Right cardiac atrium (tissue), 5 donors: ENCODE data around the gene CTNNA3. TPM values are rescaled to one million over a fixed set of nuclear protein-coding genes. Genes with fewer than 3 reads are reported as not detected.

Experiments used
- ATAC-seq, 2 donors: fragments of 200-7000 bp; cut with Tn5 transposase; one replicate each; pipeline versions ENCODE4 v1.8.0 to v1.9.1; 2020; ENCODE audit warnings: moderate library complexity in 2 of 2, mild to moderate bottlenecking in 1 of 2
- DNase-seq, 3 donors: peaks; one replicate each; pipeline ENCODE4 v3.0.0-alpha.2; 2020
- H3K27ac ChIP-seq: one replicate; pipeline ENCODE4 v1.5.1; 2013; ENCODE audit warnings: mild to moderate bottlenecking, low read length, control low read depth, moderate library complexity
- H3K27me3 ChIP-seq: one replicate; pipeline ENCODE4 v1.6.1; 2013; ENCODE audit not compliant: control insufficient read depth, insufficient read depth
- H3K4me1 ChIP-seq: one replicate; pipeline ENCODE4 v1.6.1; 2013; ENCODE audit warnings: low read length; ENCODE audit not compliant: control insufficient read depth, insufficient read depth
- H3K4me3 ChIP-seq: one replicate; pipeline ENCODE4 v1.5.1; 2013; ENCODE audit warnings: low read length, control low read depth
- H3K9me3 ChIP-seq: one replicate; pipeline ENCODE4 v1.6.1; 2013; ENCODE audit warnings: low read length; ENCODE audit not compliant: control insufficient read depth
- WGBS: extraction: QIAGEN DNeasy Blood & Tissue Kit; methylation state at CpG from one replicate; pipeline ENCODE4 v1.1.7; 2013; 5-methylcytosine and 5-hydroxymethylcytosine counted together
- intact Hi-C, 4 donors: fragments of 100-400 bp; cut with DNase I; formaldehyde crosslinking; loops; one replicate each; pipeline versions ENCODE4 v1.11.0 to v1.14.0; 2022 to 2023
- polyA plus RNA-seq: library from polyadenylated mRNA; stranded (reverse); fragments of 200-250 nt; gene quantifications from one replicate; pipeline ENCODE4 v1.2.3, GENCODE V29; 2013
- total RNA-seq, 4 donors: library from RNA; stranded (reverse); fragmentation: NEBNext Ultra II Directional; extraction: Animal tissue kit (Norgen Biotek cat#: 25700); gene quantifications; one replicate each; pipeline ENCODE4 v1.2.1, GENCODE V29; 2021
- donor health status: healthy with polysubstance abuse.
- donor health status: DM: no; HTN: yes; CAD: no.
- donor health status: DM: no; HTN: no; CAD: no.
- donor health status: DM: no; HTN: yes; CAD: no; lungs with severe emphysema.
- donor health status: DM: yes; HTN: yes; CAD: no.

Gene CTNNA3
- total and polyA plus RNA-seq, 5 donors, result 4.5 to 81.7 (median 67.7) TPM

DNA sequence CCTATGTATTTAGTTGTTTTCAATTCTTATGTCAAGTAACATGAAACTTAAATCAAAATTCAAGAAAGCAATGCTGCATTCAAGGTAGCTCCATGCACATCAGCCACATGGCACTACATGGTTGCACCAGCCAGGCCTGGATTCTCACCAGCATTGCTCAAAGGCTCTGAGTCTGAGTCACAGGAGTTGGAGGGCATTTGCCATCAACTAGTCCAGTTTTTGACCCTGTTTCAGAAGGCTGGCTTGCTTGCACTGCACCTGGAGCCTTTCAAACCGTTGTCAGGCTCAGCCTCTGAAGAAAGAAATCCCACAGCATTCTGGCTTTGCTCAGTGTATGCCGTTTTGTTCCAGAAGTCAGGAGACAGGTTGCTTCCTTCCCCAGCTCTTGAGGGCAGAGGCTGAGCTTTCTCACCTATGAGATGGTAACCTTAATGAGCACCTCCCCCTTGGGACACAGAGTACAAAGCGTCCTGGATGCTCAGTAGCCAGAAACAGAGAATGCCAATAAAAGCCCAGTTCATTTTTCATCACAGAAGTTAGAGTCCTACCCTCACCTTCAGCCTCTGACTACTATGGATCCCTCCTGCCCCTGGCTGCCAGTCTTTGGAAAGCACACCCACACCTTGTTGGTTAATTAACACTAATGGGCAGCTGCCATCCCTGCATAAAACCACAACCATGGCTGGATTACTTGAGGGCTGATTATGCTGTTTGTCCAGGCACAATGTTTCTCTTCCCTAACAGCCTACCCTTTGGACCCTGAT is 1058.5 kb downstream of the CTNNA3 start:
- Histone ChIP-seq H3K27me3 (no peaks in the 10 kb centered on the region), H3K9me3 (no peaks in the 10 kb centered on the region), H3K4me3 (no peak overlapping the region), H3K4me1 (no peaks in the 10 kb centered on the region), H3K27ac (no peak overlapping the region)
- intact Hi-C loops, result no loop called here
- WGBS, result 47% methylated on average over 3 of the region's 3 CpGs
- ATAC-seq (no peak), DNase-seq (no peak)

DNA sequence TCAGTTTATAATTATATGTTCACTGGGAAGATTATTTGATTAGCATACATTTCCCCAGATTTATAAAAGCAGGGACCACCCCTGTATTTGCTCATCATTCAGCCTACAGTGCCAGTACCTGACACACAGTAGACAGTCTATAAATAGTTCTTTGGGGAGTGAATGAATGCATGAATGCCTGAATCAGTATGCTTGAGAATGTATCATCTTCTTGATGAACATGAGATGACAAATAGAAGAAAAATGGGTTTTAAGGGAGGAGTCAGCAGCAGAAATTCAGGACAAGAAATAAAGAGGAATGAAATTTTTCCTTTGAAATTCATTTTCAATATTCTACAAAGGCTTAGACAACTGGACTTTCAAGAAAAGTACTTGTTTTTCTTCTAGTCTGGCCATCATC is 1066.0 kb downstream of the CTNNA3 start:
- no peak overlapping the region for H3K4me3 ChIP-seq
- intact Hi-C loops, result no loop called here
- H3K27me3 ChIP-seq, result no peaks in the 10 kb centered on the region
- ATAC-seq (no peak), DNase-seq (no peak)
- H3K4me1 ChIP-seq, result no peaks in the 10 kb centered on the region
- no peaks in the 10 kb centered on the region for H3K9me3 ChIP-seq
- no peak overlapping the region for H3K27ac ChIP-seq

DNA sequence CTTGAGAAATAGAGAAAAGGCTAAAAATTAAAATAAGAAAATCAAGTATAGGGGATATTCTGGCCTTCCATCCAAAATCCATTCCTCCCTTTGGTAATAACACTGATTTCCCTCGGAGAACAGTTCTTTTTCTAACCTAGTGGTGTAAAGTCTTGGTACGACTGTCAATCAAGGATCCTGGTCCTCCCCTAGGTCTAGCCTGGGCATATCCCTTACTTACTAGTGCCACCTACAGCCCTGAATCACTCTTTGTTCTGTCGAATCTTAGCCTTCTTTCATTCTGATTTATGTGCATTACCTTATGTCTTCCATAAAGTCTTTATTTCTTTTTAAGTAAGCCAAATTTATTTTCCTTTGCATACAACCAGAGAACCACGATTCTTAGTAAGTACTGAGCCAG is 1068.8 kb downstream of the CTNNA3 start:
- Histone ChIP-seq H3K9me3 (no peaks in the 10 kb centered on the region), H3K4me3 (no peak overlapping the region), H3K27me3 (no peaks in the 10 kb centered on the region), H3K27ac (no peak overlapping the region), H3K4me1 (no peaks in the 10 kb centered on the region)
- DNase-seq, result no peak
- 40% methylated on average over 4 of the region's 4 CpGs for WGBS
- intact Hi-C loops, result no loop called here
- no peak for ATAC-seq

DNA sequence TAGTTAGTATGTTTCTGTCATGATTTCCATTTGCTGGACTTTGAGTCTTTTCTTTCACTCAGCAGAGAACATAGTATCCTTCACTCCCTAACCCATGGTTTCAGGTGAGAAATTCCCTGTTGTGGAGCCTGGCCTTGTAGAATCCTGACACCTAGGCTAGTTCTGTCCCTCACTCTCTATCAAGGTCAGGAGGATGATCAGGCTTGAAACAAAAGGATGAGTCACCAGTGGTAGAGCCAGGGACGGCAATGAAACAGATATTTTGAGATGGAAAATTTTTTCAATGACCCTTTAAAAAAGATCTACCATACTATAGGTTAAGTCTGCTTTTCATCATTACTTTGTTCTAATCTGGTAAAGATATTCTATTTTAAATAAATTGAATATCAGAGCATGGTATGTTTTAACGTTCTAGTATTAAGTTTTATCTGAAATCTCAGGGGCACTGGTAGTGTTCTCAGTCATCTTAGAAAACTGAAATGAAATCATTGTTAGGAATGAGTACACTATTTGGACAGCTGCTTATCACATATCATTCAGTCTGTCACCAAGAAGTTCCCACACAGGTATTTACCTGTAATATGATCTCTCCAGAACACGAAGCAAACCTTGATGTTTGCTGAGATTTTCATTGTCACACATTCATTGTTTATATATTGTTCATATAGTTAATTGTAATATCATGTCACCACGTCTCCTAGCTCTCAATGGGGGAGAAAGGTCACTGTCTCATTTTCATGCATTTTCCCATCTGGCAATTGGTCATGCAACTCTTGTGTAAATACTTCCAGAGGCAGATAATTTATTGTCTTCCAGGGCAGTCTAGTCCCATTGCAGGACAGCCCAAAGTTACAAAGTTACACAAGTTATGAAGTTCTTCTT is 1070.0 kb downstream of the CTNNA3 start:
- Histone ChIP-seq H3K9me3 (no peaks in the 10 kb centered on the region), H3K4me1 (no peaks in the 10 kb centered on the region), H3K27ac (no peak overlapping the region), H3K4me3 (no peak overlapping the region), H3K27me3 (no peaks in the 10 kb centered on the region)
- intact Hi-C loops, result no loop called here
- DNase-seq, result no peak
- WGBS, result 38% methylated on average over 4 of the region's 4 CpGs
- no peak for ATAC-seq

DNA sequence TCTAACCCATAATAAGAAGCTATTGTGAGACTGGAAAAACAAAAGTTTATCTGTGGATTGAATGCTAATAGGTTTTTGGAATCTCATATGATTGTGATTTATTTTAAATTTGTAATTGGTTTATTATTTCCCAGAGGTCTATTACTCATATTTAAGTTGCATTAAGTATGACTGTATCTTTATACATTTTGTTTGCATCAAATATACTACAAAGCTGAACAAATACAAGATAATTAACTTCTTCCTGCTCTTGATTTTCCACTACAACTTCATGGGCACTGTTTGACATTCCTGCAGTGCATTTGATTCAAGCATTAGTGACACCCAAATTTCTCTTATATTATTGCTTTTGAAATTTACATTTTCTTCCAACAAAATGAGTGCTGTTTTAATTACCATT is 1073.9 kb downstream of the CTNNA3 start:
- Histone ChIP-seq H3K27me3 (no peaks in the 10 kb centered on the region), H3K9me3 (no peaks in the 10 kb centered on the region), H3K27ac (no peak overlapping the region), H3K4me3 (no peak overlapping the region), H3K4me1 (no peaks in the 10 kb centered on the region)
- ATAC-seq, result no peak
- no peak for DNase-seq
- intact Hi-C loops, result no loop called here

DNA sequence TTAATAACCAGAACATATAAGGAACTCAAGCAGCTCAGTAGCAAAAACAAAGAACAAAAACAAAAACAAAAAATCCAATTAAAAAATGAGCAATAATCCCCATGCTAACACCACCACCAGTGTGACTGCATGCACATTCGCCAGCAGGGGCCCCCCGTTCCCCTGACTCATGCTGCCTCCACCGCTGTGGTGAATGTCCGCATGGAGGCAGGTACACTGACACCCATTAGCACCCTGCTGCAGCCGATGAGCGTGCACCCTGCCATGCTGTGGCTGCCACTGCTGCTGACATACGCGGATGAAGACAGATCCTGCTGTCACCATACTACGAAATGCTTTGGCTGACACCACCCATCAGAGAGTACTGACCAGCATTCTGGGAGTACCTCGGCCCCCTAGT is 1091.8 kb downstream of the CTNNA3 start:
- no peaks in the 10 kb centered on the region for H3K27me3 ChIP-seq
- intact Hi-C loops, result no loop called here
- ATAC-seq (no peak), DNase-seq (peak in 1 of 3 donors; percentile 14)
- no peak overlapping the region for H3K4me3 ChIP-seq
- no peaks in the 10 kb centered on the region for H3K4me1 ChIP-seq
- no peak overlapping the region for H3K27ac ChIP-seq
- WGBS, result 86% methylated on average over 10 of the region's 10 CpGs
- H3K9me3 ChIP-seq, result no peaks in the 10 kb centered on the region

DNA sequence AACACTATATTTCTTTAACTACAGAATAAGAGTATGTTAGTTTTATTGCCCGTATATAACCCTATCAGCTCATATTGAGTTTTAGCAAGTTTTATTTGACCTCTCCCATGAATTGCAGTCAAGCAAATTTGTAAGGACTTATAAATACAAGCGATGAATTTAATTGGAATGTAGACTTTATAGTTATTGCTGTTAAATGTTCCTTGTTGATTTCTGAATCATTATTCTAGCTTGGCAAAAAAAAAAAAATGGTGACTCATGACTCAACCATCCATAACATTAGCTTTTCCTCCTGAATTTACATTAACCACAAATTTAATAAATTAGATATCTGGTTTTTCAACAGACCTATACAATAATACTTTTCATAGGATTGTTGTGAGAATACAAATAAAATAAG is 1104.1 kb downstream of the CTNNA3 start:
- WGBS, result 93% methylated on average over 2 of the region's 2 CpGs
- intact Hi-C loops, result no loop called here
- no peak overlapping the region for H3K27ac ChIP-seq
- H3K4me1 ChIP-seq, result no peaks in the 10 kb centered on the region
- H3K4me3 ChIP-seq, result no peak overlapping the region
- DNase-seq (no peak), ATAC-seq (no peak)
- H3K27me3 ChIP-seq, result no peaks in the 10 kb centered on the region
- H3K9me3 ChIP-seq, result peaks cover 2% of the 10 kb centered on the region

DNA sequence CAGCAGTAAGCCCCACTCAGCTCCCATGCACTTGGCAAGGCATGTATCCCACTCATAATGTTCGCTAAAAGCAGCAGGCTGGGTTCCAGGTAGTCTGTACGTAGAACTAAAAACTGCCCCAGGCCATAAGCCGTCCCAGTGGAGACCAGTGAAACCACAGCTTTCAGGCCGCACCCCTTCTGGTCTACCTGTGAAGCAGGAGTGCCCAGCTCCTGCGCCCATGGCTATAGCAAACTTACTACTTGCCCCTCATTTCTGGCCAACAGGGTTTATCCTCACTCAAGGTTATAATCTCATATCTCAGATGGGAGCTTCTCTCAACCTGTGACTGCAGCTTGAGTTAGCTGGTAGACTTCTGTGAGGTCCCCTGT is 1108.3 kb downstream of the CTNNA3 start:
- Histone ChIP-seq H3K4me1 (no peaks in the 10 kb centered on the region), H3K4me3 (no peak overlapping the region), H3K9me3 (peaks cover 2% of the 10 kb centered on the region), H3K27ac (no peak overlapping the region), H3K27me3 (no peaks in the 10 kb centered on the region)
- intact Hi-C loops, result no loop called here
- WGBS, result 79% methylated on average over 5 of the region's 5 CpGs
- no peak for ATAC-seq
- no peak for DNase-seq

DNA sequence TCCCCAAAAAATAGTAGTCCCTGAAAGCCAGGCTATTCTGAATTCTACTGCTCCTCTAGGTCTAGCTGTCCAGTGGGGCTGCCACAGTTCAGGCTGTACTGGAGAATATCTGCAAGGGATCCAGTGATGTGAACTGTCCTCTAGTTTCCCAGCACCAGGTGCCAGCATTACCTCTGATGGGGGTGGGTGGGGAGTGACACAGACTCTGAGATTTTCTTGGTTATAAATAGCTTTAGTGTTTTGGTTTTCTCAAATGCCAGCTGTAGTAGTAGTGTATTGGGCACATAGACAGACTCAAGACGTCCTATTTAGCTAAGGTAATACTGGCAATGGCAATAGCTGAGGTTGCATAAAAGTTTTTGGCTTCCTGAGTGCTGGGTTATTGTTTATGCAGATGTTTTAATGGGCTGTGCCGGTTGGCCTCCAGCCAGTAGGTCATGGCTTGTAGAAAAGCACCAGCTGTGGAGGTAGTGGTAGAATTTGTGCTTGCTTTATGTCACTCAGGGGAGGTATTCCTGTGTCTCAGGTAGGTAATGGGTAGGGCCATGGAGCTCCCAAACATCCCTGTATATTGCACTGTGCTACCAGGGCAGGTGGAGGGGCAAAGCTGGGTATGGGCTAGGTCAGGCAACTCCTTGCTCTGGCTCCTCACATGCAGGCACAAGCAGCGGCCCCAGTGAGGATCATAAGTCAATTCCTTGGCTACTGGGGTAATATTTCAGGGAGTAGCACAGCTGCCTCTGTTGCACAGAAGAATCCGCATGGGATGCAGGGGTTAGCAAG is 1108.9 kb downstream of the CTNNA3 start:
- peak in 1 of 2 donors; percentile 18 for ATAC-seq
- intact Hi-C loops, result no loop called here
- H3K4me3 ChIP-seq, result no peak overlapping the region
- H3K27me3 ChIP-seq, result no peaks in the 10 kb centered on the region
- no peak overlapping the region for H3K27ac ChIP-seq
- 75% methylated on average over 4 of the region's 4 CpGs for WGBS
- no peaks in the 10 kb centered on the region for H3K4me1 ChIP-seq
- no peak for DNase-seq
- H3K9me3 ChIP-seq, result peaks cover 2% of the 10 kb centered on the region

DNA sequence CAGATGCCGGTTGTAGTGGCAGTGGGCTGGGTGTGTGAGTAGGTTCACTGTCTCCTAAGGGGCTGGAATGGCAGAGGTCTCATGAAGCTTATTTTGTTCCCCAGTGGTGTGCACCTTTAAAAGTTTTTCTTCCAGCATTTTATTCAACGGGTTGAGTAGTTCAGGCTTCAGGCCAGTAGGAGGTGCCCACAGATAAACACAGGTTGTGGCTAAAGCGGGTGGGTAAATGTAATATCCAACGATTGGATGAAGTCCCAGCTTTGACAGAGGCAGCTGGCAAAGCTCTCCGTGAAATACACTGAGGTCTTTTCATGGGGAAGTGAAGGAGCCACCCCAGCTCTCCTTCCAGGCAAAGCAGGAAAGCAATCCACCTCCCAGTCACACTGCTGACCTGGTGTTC is 1109.9 kb downstream of the CTNNA3 start:
- Histone ChIP-seq H3K27ac (no peak overlapping the region), H3K27me3 (no peaks in the 10 kb centered on the region), H3K4me3 (no peak overlapping the region), H3K4me1 (no peaks in the 10 kb centered on the region), H3K9me3 (peaks cover 2% of the 10 kb centered on the region)
- 33% methylated on average over 5 of the region's 5 CpGs for WGBS
- no peak for DNase-seq
- intact Hi-C loops, result no loop called here
- no peak for ATAC-seq

DNA sequence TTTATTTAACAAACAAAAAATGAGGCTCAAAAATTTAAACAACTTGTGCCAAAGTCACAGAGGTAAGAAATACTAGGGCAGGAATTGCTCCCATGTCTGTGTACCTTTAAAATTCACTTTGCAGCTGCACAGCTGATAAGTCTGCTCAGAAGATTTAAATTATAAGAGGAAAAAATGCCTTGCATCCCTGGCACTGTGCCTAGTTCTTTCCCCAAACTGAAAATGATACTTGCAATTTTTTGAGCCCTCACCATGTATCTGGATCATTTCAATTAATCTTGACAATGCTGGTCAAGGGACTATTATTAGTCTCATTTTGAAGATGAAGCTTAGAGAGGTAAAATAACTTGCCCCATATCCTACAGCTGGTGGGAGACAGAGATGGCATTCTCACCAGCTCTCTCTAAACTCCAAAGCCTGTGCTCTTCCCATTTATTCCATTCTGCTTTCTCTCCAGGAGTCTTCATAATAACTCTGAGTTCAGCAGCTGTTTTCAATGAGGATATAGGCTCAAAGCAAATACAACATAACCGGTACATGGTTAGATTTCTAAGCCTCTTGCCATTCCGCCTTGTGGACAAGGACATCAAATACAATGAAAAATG is 1120.6 kb downstream of the CTNNA3 start:
- no peak for ATAC-seq

More for the DNA sequence above, 1120.6 kb downstream of the CTNNA3 start:
- DNase-seq, result no peak
- H3K4me1 ChIP-seq, result no peaks in the 10 kb centered on the region
- no peaks in the 10 kb centered on the region for H3K9me3 ChIP-seq
- no peak overlapping the region for H3K27ac ChIP-seq
- 92% methylated on average over 2 of the region's 2 CpGs for WGBS
- intact Hi-C loops, result no loop called here
- H3K4me3 ChIP-seq, result no peak overlapping the region
- H3K27me3 ChIP-seq, result no peaks in the 10 kb centered on the region
